ENCODE data around the gene PRX. TPM values are rescaled to one million over a fixed set of nuclear protein-coding genes. Genes with fewer than 3 reads are reported as not detected.

Gene PRX
- total and polyA plus RNA-seq, 9 of the 15 experiments (the other 6 are each of a cell fraction or from before 2014, with no cell fraction given): 0.65 to 3.5 (median 1.7) TPM; not detected in 2

DNA sequence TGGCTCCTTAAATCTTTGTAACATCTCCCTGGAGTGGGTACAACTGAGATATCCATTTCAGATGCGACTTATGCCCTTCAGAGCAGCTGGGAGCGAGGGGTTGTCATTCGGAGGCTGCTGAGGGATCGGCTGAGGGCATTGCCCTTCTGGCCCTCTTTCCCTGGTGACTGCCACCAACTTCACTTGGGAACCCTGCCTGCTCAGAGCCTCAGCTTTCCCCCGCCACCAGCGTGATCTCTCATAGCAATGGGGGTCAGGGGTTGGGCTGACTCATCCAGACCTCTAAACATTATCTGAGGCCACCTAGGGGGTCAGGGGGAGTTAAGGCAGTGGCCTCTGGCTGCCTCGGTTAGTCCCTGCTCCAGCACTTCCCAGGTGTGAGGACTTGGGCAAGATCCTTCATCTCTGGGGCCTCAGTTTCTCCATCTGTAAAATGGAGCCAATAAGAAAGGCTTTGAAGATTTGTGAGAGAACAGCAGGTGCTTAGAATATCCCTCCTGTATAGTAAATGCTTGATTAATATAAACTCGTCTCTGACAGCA lies 1.1 kb downstream of the PRX start (continued):
- TF ChIP-seq, protein P1, sequence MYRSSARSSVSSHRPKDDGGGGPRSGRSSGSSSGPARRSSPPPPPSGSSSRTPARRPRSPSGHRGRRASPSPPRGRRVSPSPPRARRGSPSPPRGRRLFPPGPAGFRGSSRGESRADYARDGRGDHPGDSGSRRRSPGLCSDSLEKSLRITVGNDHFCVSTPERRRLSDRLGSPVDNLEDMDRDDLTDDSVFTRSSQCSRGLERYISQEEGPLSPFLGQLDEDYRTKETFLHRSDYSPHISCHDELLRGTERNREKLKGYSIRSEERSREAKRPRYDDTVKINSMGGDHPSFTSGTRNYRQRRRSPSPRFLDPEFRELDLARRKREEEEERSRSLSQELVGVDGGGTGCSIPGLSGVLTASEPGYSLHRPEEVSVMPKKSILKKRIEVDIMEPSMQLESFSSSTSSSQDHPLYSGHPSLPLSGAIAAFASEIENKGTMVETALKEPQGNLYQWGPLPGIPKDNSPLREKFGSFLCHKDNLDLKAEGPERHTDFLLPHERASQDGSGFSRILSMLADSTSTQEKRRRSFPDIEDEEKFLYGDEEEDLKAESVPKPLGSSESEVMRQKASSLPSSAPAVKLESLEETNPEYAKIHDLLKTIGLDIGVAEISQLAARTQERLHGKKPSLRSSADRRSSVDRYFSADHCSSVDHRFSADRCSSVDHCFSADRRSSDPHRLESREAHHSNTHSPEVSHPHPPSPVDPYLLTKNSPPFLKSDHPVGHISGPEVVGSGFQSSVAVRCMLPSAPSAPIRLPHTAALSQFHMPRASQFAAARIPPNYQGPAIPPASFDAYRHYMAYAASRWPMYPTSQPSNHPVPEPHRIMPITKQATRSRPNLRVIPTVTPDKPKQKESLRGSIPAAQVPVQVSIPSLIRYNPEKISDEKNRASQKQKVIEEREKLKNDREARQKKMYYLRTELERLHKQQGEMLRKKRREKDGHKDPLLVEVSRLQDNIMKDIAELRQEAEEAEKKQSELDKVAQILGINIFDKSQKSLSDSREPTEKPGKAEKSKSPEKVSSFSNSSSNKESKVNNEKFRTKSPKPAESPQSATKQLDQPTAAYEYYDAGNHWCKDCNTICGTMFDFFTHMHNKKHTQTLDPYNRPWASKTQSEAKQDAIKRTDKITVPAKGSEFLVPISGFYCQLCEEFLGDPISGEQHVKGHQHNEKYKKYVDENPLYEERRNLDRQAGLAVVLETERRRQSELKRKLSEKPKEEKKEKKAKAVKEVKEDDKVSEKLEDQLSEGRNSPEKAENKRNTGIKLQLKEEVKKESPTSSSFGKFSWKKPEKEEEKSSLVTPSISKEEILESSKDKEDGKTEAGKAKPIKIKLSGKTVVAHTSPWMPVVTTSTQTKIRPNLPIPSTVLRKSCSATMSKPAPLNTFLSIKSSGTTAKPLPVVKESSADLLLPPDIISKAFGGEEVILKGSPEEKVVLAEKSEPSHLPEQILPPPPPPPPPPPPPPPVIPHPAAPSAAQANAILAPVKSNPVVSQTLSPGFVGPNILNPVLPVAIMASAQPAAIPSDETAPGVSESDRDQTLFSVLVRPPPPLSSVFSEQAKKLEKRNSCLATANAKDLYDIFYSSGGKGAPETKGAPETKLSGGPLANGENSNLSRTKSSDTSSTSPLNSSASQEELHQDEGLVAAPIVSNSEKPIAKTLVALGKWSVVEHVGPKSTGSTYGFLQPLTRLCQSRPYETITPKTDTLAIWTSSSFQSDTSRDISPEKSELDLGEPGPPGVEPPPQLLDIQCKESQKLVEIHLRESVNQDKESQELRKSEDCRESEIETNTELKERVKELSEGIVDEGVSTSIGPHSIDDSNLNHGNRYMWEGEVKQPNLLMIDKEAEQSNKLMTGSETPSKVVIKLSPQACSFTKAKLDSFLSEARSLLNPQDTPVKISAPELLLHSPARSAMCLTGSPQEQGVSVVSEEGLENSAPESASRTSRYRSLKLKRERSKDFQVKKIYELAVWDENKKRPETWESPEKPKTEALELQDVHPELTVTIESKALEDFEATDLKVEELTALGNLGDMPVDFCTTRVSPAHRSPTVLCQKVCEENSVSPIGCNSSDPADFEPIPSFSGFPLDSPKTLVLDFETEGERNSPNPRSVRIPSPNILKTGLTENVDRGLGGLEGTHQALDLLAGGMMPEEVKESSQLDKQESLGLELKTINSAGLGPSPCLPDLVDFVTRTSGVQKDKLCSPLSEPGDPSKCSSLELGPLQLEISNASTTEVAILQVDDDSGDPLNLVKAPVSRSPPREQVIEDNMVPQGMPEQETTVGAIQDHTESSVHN (IDR thresholded peaks at IDR 0.05; ENCODE audit: borderline replicate concordance in 1 of 2, low read depth in 1 of 2): no peak
- TF ChIP-seq SREBF1 (IDR thresholded peaks at IDR 0.05; ENCODE audit: borderline replicate concordance, low read depth, low read length) (no peak), PHF20 (IDR thresholded peaks at IDR 0.05; ENCODE audit: partially characterized antibody) (peak; percentile 37), ZBTB7A (IDR thresholded peaks at IDR 0.05; ENCODE audit: borderline replicate concordance, control insufficient read depth, low read depth, low read length) (peak; percentile 71), ZNF583 (CRISPR knock-in tag; IDR thresholded peaks at IDR 0.05) (no peak), PTBP1 (IDR thresholded peaks at IDR 0.05; ENCODE audit: low read depth, low read length) (peak; percentile 70; the same call in 1 of the 2 replicates), PML (IDR thresholded peaks at IDR 0.05; ENCODE audit: low read length) (no peak), KAT8 (IDR thresholded peaks at IDR 0.05; ENCODE audit: low read depth) (no peak), SMAD3 (CRISPR knock-in tag; conservative IDR thresholded peaks at IDR 0.05) (no peak), EZH2 (IDR thresholded peaks at IDR 0.05; ENCODE audit: borderline replicate concordance, low read depth, low read length) (no peak), MCM7 (IDR thresholded peaks at IDR 0.05) (no peak), ZNF76 (CRISPR knock-in tag; IDR thresholded peaks at IDR 0.05; ENCODE audit: borderline replicate concordance) (no peak), RAD51 (IDR thresholded peaks at IDR 0.05; ENCODE audit: borderline replicate concordance, low read depth) (no peak)
- TF ChIP-seq, protein P2, sequence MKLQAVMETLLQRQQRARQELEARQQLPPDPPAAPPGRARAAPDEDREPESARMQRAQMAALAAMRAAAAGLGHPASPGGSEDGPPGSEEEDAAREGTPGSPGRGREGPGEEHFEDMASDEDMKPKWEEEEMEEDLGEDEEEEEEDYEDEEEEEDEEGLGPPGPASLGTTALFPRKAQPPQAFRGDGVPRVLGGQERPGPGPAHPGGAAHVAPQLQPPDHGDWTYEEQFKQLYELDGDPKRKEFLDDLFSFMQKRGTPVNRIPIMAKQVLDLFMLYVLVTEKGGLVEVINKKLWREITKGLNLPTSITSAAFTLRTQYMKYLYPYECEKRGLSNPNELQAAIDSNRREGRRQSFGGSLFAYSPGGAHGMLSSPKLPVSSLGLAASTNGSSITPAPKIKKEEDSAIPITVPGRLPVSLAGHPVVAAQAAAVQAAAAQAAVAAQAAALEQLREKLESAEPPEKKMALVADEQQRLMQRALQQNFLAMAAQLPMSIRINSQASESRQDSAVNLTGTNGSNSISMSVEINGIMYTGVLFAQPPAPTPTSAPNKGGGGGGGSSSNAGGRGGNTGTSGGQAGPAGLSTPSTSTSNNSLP (IDR thresholded peaks at IDR 0.05; ENCODE audit: borderline replicate concordance, low read depth, low read length): no peak
- TF ChIP-seq, protein P3, sequence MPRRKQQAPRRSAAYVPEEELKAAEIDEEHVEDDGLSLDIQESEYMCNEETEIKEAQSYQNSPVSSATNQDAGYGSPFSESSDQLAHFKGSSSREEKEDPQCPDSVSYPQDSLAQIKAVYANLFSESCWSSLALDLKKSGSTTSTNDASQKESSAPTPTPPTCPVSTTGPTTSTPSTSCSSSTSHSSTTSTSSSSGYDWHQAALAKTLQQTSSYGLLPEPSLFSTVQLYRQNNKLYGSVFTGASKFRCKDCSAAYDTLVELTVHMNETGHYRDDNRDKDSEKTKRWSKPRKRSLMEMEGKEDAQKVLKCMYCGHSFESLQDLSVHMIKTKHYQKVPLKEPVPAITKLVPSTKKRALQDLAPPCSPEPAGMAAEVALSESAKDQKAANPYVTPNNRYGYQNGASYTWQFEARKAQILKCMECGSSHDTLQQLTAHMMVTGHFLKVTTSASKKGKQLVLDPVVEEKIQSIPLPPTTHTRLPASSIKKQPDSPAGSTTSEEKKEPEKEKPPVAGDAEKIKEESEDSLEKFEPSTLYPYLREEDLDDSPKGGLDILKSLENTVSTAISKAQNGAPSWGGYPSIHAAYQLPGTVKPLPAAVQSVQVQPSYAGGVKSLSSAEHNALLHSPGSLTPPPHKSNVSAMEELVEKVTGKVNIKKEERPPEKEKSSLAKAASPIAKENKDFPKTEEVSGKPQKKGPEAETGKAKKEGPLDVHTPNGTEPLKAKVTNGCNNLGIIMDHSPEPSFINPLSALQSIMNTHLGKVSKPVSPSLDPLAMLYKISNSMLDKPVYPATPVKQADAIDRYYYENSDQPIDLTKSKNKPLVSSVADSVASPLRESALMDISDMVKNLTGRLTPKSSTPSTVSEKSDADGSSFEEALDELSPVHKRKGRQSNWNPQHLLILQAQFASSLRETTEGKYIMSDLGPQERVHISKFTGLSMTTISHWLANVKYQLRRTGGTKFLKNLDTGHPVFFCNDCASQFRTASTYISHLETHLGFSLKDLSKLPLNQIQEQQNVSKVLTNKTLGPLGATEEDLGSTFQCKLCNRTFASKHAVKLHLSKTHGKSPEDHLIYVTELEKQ (CRISPR knock-in tag; IDR thresholded peaks at IDR 0.05): no peak
